Breast epithelium (tissue), 4 donors: Measurements from ENCODE around the gene HEATR9. TPM values are rescaled to one million over a fixed set of nuclear protein-coding genes. Genes with fewer than 3 reads are reported as not detected.

Experiments
- DNase-seq, 2 donors: peaks; one replicate each; pipeline ENCODE4 v3.0.0-alpha.2; 2019; ENCODE audit warnings: low spot score in 2 of 2
- H3K27ac ChIP-seq, 2 donors: fragments of 200-600 bp; sonication (generic) in 1 of 2; one replicate each; pipeline ENCODE4 v1.5.1; 2016 to 2019; ENCODE audit warnings: mild to moderate bottlenecking in 1 of 2
- H3K27me3 ChIP-seq, 2 donors: fragments of 200-600 bp; sonication (generic) in 1 of 2; one replicate each; pipeline versions ENCODE4 v1.5.1 to v1.6.0; 2017 to 2019; ENCODE audit warnings: control low read depth in 1 of 2, mild to moderate bottlenecking in 1 of 2
- H3K36me3 ChIP-seq: fragments of 200-600 bp; one replicate; pipeline ENCODE4 v1.5.1; 2019
- H3K4me1 ChIP-seq, 2 donors: fragments of 200-600 bp; sonication (generic); one replicate each; pipeline ENCODE4 v1.5.1; 2016 to 2019; ENCODE audit warnings: control low read depth in 1 of 2
- H3K4me3 ChIP-seq, 3 donors: fragments of 200-600 bp; sonication (generic); 1 replicate in 2 of 3; 2 replicates in 1 of 3; pipeline ENCODE4 v1.5.1; 2016 to 2019; ENCODE audit warnings: mild to moderate bottlenecking in 3 of 3, moderate library complexity in 2 of 3
- H3K9me3 ChIP-seq, 2 donors: fragments of 200-600 bp; sonication (generic) in 1 of 2; one replicate each; pipeline ENCODE4 v1.5.1; 2016 to 2019; ENCODE audit warnings: control low read depth in 1 of 2
- POLR2A ChIP-seq: fragments of 450-650 bp; IDR thresholded peaks from one replicate; pipeline ENCODE4 v1.6.1; 2016; ENCODE audit warnings: antibody characterized with exemption, mild to moderate bottlenecking, moderate library complexity
- POLR2AphosphoS5 ChIP-seq, 3 donors: sonication (generic); formaldehyde crosslinking; IDR thresholded peaks; one replicate each; pipeline ENCODE4 v1.6.1; 2017; ENCODE audit warnings: antibody characterized with exemption in 3 of 3
- intact Hi-C: fragments of 100-400 bp; cut with DNase I; formaldehyde crosslinking; loops from one replicate; pipeline ENCODE4 v1.15.1; 2023; ENCODE audit warnings: low total_unique reads
- total RNA-seq, 3 donors: library from RNA; depleted of rRNA; stranded (reverse); fragments of >200 nt; gene quantifications; one replicate each; pipeline ENCODE4 v1.1.0, GENCODE V29; 2016
- TF ChIP-seq, protein P1 (sequence below), 3 donors: fragments of 450-650 bp; IDR thresholded peaks; one replicate each; pipeline ENCODE4 v1.5.1; 2016 to 2017; ENCODE audit warnings: antibody characterized with exemption in 3 of 3, mild to moderate bottlenecking in 3 of 3, moderate library complexity in 3 of 3

Gene HEATR9
- total RNA-seq, 3 donors from 2014 or later, result 0.16 TPM; not detected in 2

DNA sequence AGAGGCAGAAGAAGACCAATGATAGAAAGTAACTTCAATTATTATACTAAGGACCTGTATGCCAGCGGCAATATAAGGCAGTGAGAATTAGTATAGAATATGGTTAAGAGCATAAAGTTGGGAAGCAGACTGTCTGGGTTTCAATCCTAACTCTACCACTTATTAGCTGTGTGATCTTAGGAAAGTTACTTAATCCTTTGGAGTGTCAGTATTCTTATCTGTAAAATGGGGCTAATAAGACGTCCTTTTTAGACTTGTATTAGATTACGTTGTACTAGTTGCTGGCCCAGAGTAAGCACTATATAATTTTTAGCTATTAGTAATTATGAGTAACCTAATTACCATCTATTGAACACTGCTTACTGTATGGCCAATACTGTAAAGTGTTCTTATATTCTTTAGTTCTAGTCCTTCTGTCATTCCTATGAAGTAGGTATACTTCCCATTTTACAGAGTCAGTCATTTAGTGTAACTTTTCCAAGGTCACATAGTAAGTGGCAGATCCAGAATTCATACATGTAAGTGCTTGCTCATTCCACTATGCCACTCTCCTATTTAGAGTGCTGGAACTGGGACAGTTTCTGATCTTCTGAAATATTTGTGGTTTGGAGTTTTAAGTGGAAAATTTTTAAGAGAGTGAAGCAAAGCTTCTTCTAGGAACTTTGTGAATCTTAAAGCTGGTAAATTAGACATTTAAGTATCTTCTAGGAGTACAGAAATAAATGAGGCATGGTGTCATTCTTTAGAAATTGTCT is 22.5 kb downstream of the HEATR9 start:
- H3K36me3 ChIP-seq, result no peaks in the 10 kb centered on the region
- no peak overlapping the region for H3K4me3 ChIP-seq
- no peaks in the 10 kb centered on the region for H3K4me1 ChIP-seq
- intact Hi-C loops, result no loop called here
- H3K9me3 ChIP-seq, result no peaks in the 10 kb centered on the region
- H3K27me3 ChIP-seq, result no peaks in the 10 kb centered on the region
- DNase-seq, result no peak
- TF ChIP-seq POLR2A, result no peak
- TF ChIP-seq, protein P1, sequence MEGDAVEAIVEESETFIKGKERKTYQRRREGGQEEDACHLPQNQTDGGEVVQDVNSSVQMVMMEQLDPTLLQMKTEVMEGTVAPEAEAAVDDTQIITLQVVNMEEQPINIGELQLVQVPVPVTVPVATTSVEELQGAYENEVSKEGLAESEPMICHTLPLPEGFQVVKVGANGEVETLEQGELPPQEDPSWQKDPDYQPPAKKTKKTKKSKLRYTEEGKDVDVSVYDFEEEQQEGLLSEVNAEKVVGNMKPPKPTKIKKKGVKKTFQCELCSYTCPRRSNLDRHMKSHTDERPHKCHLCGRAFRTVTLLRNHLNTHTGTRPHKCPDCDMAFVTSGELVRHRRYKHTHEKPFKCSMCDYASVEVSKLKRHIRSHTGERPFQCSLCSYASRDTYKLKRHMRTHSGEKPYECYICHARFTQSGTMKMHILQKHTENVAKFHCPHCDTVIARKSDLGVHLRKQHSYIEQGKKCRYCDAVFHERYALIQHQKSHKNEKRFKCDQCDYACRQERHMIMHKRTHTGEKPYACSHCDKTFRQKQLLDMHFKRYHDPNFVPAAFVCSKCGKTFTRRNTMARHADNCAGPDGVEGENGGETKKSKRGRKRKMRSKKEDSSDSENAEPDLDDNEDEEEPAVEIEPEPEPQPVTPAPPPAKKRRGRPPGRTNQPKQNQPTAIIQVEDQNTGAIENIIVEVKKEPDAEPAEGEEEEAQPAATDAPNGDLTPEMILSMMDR (IDR thresholded peaks at IDR 0.05), result no peak
- no peak for TF ChIP-seq POLR2AphosphoS5 (IDR thresholded peaks at IDR 0.05)
- H3K27ac ChIP-seq, result no peak overlapping the region

DNA sequence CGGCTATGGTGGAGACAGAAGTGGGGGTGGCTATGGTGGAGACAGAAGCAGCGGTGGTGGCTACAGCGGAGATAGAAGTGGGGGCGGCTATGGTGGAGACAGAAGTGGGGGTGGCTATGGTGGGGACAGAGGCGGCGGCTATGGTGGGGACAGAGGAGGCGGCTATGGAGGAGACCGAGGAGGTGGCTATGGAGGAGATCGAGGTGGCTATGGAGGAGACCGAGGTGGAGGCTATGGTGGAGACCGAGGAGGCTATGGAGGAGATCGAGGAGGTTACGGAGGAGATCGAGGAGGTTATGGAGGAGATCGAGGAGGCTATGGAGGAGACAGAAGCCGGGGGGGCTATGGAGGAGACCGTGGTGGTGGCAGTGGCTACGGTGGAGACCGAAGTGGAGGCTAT is 24.1 kb downstream of the HEATR9 start:
- H3K9me3 ChIP-seq, result no peaks in the 10 kb centered on the region

DNA sequence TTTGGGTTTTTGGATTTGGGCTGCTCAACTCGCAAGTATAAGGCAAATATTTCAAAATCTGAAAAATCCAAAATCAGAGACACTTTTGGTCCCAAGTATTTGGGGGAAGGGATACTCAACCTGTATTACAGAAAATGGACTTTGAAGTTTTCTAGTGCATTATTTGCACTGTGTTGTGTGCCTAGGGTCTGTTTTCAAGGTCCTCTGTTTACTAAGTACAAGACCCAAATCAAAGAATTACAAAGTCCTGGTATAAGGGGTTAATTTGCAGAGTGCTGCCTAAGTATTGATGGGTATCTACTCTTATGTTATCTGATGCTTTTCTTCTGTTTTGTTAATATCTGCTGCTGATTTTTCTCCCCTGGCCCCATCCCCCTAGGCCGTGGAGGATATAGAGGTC is 25.0 kb downstream of the HEATR9 start:
- TF ChIP-seq POLR2AphosphoS5 (IDR thresholded peaks at IDR 0.05), result no peak
- TF ChIP-seq, protein P1 (IDR thresholded peaks at IDR 0.05), result no peak
- no peak for TF ChIP-seq POLR2A
- Histone ChIP-seq H3K4me1 (no peaks in the 10 kb centered on the region), H3K4me3 (no peak overlapping the region), H3K27me3 (no peaks in the 10 kb centered on the region), H3K27ac (no peak overlapping the region), H3K36me3 (no peaks in the 10 kb centered on the region), H3K9me3 (no peaks in the 10 kb centered on the region)
- no peak for DNase-seq
- intact Hi-C loops, result no loop called here

More for the DNA sequence above, 24.1 kb downstream of the HEATR9 start:
- Histone ChIP-seq H3K36me3 (no peaks in the 10 kb centered on the region), H3K4me1 (no peaks in the 10 kb centered on the region), H3K27ac (no peak overlapping the region), H3K27me3 (no peaks in the 10 kb centered on the region), H3K4me3 (no peak overlapping the region)
- DNase-seq, result no peak
- TF ChIP-seq, protein P1 (IDR thresholded peaks at IDR 0.05), result no peak
- no peak for TF ChIP-seq POLR2AphosphoS5 (IDR thresholded peaks at IDR 0.05)
- no peak for TF ChIP-seq POLR2A
- intact Hi-C loops, result no loop called here

DNA sequence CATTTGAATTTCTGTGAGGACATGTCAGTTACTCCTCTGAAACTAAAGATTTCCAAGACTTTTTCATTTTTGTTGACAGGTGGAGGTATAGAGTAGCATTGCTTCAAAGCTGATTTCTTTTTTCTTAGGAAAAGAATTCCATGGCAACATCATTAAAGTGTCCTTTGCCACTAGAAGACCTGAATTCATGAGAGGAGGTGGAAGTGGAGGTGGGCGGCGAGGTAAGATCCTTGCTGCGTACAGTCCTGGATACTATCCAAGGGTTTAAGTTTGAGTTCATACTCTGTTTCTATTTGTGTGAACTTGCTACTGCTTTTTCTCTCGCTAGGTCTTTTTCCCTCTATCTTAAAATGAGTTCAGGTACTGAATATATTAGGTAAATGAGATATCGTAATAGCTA is 26.5 kb downstream of the HEATR9 start:
- Histone ChIP-seq H3K27me3 (no peaks in the 10 kb centered on the region), H3K36me3 (no peaks in the 10 kb centered on the region), H3K27ac (no peak overlapping the region), H3K4me3 (no peak overlapping the region), H3K4me1 (no peaks in the 10 kb centered on the region), H3K9me3 (no peaks in the 10 kb centered on the region)
- no peak for DNase-seq
- TF ChIP-seq, protein P1 (IDR thresholded peaks at IDR 0.05), result no peak
- TF ChIP-seq POLR2AphosphoS5 (IDR thresholded peaks at IDR 0.05) (no peak), POLR2A (no peak)
- intact Hi-C loops, result no loop called here

DNA sequence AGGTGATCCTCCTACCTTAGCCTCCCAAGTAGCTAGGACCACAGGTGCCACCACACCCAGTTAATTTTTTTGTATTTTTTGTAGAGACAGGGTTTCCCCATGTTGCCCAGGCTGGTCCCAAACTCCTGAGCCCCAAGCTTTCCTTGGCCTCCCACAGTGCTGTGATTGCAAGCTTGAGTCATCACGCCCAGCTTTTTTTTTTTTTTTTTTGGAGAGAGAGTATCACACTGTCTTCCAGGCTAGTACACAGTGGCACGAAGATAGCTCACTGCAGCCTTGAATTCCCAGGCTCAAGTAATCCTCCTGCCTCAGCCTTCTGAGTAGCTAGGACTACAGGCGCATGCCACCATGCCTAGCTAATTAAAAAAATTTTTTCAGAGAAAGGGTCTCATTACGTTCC is 27.2 kb downstream of the HEATR9 start:
- Histone ChIP-seq H3K4me1 (no peaks in the 10 kb centered on the region), H3K27me3 (no peaks in the 10 kb centered on the region), H3K9me3 (no peaks in the 10 kb centered on the region), H3K36me3 (no peaks in the 10 kb centered on the region), H3K27ac (no peak overlapping the region), H3K4me3 (no peak overlapping the region)
- no peak for DNase-seq
- intact Hi-C loops, result no loop called here
- TF ChIP-seq POLR2A (no peak), POLR2AphosphoS5 (IDR thresholded peaks at IDR 0.05) (no peak)
- TF ChIP-seq, protein P1 (IDR thresholded peaks at IDR 0.05), result no peak
